ENCODE results near the gene C19orf73. TPM values are rescaled to one million over a fixed set of nuclear protein-coding genes. Genes with fewer than 3 reads are reported as not detected.
"Not testable (repeated sequence)": the region's sequence is repeated elsewhere in the genome, so short reads cannot be mapped to it uniquely, and the experiment has no call there.

The C19orf73 gene
- polyA plus RNA-seq, 1 experiment = 0.36 TPM

- Histone ChIP-seq H3K4me3 (ENCODE audit: low read depth, low read length) (no peak overlapping the region), H3K27ac (ENCODE audit: low read depth, low read length) (no peak overlapping the region), H3K9me3 (ENCODE audit: control insufficient read depth, insufficient read depth, low read length) (peaks cover under 1% of the 10 kb centered on the region; the same call in 1 of the 2 replicates), H3K27me3 (ENCODE audit: control insufficient read depth, insufficient read depth, low read length) (peaks cover 9% of the 10 kb centered on the region)
- DNase-seq (ENCODE audit: low read depth, low spot score) = no peak
- ChIA-PET POLR2A (no interaction called here), CTCF (interaction anchor here (0.5 kb wide), 1 partner anchor 49 kb away, joined by 3 read pairs; no protein-coding TSS in a partner anchor)
- TF ChIP-seq, protein P1, sequence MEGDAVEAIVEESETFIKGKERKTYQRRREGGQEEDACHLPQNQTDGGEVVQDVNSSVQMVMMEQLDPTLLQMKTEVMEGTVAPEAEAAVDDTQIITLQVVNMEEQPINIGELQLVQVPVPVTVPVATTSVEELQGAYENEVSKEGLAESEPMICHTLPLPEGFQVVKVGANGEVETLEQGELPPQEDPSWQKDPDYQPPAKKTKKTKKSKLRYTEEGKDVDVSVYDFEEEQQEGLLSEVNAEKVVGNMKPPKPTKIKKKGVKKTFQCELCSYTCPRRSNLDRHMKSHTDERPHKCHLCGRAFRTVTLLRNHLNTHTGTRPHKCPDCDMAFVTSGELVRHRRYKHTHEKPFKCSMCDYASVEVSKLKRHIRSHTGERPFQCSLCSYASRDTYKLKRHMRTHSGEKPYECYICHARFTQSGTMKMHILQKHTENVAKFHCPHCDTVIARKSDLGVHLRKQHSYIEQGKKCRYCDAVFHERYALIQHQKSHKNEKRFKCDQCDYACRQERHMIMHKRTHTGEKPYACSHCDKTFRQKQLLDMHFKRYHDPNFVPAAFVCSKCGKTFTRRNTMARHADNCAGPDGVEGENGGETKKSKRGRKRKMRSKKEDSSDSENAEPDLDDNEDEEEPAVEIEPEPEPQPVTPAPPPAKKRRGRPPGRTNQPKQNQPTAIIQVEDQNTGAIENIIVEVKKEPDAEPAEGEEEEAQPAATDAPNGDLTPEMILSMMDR (IDR thresholded peaks at IDR 0.05; ENCODE audit: low read depth, low read length) = no peak
Measured at GRCh38 chr19:49125025-49125731, 6.2 kb upstream of the C19orf73 start.

- CTCF ChIA-PET = interaction anchor here (0.6 to 1.5 kb wide), 2 partner anchors 10 kb away, joined by 3 to 5 read pairs; no protein-coding TSS in a partner anchor
- POLR2A ChIA-PET = not testable (repeated sequence)
Measured at GRCh38 chr19:49123285-49123684, 4.3 kb upstream of the C19orf73 start.

GRCh38 chr19:49121841-49122240 lies 2.9 kb upstream of the C19orf73 start:
- DNase-seq (ENCODE audit: low read depth, low spot score); POLR2A ChIA-PET: not testable (repeated sequence)

More at GRCh38 chr19:49123285-49123684, 4.3 kb upstream of the C19orf73 start:
- not testable (repeated sequence) for H3K27ac ChIP-seq (ENCODE audit: low read depth, low read length); H3K27me3 ChIP-seq (ENCODE audit: control insufficient read depth, insufficient read depth, low read length); DNase-seq (ENCODE audit: low read depth, low spot score); H3K4me3 ChIP-seq (ENCODE audit: low read depth, low read length); H3K9me3 ChIP-seq (ENCODE audit: control insufficient read depth, insufficient read depth, low read length)

GRCh38 chr19:49120868-49121267 lies 1.9 kb upstream of the C19orf73 start:
- CTCF ChIA-PET = interaction anchor here (1.4 to 1.9 kb wide), 3 partner anchors 23 to 105 kb away, joined by 4 to 6 read pairs (median 4); no protein-coding TSS in a partner anchor
- H3K9me3 ChIP-seq (ENCODE audit: control insufficient read depth, insufficient read depth, low read length) = no peaks in the 10 kb centered on the region
- H3K4me3 ChIP-seq (ENCODE audit: low read depth, low read length) = no peak overlapping the region
- TF ChIP-seq, protein P1 (IDR thresholded peaks at IDR 0.05; ENCODE audit: low read depth, low read length) = no peak
- H3K27me3 ChIP-seq (ENCODE audit: control insufficient read depth, insufficient read depth, low read length) = peaks cover 5% of the 10 kb centered on the region
- no peak for DNase-seq (ENCODE audit: low read depth, low spot score)
- H3K27ac ChIP-seq (ENCODE audit: low read depth, low read length) = no peak overlapping the region
- POLR2A ChIA-PET = interaction anchor here (0.8 kb wide), 1 partner anchor 29 kb away, joined by 3 read pairs; no protein-coding TSS in a partner anchor

More at GRCh38 chr19:49121841-49122240, 2.9 kb upstream of the C19orf73 start:
- CTCF ChIA-PET = interaction anchor here (1.9 kb wide), 1 partner anchor 25 kb away, joined by 4 read pairs; no protein-coding TSS in a partner anchor
- H3K27ac ChIP-seq (ENCODE audit: low read depth, low read length); H3K27me3 ChIP-seq (ENCODE audit: control insufficient read depth, insufficient read depth, low read length); H3K9me3 ChIP-seq (ENCODE audit: control insufficient read depth, insufficient read depth, low read length); H3K4me3 ChIP-seq (ENCODE audit: low read depth, low read length): not testable (repeated sequence)

GRCh38 chr19:49120325-49120683 lies 1.4 kb upstream of the C19orf73 start:
- H3K27ac ChIP-seq (ENCODE audit: low read depth, low read length) = no peak overlapping the region
- H3K4me3 ChIP-seq (ENCODE audit: low read depth, low read length) = no peak overlapping the region
- DNase-seq (ENCODE audit: low read depth, low spot score) = no peak
- ChIA-PET CTCF (interaction anchor here (1.4 to 1.9 kb wide), 3 partner anchors 22 to 106 kb away, joined by 4 to 6 read pairs (median 4); no protein-coding TSS in a partner anchor), POLR2A (interaction anchor here (0.8 kb wide), 1 partner anchor 30 kb away, joined by 3 read pairs; no protein-coding TSS in a partner anchor)
- TF ChIP-seq, protein P1 (IDR thresholded peaks at IDR 0.05; ENCODE audit: low read depth, low read length) = no peak
- H3K27me3 ChIP-seq (ENCODE audit: control insufficient read depth, insufficient read depth, low read length) = peaks cover 4% of the 10 kb centered on the region
- no peaks in the 10 kb centered on the region for H3K9me3 ChIP-seq (ENCODE audit: control insufficient read depth, insufficient read depth, low read length)

All from AG04450 (cell line).